T-helper 2 cell treated with Interferon-gamma antibody and Interleukin-4, amounts not matched to agents 5 μg/mL and 100 μg/mL, for 36 hours (primary cell): ENCODE data around the gene EXOSC6.
"Not testable (repeated sequence)": the region's sequence is repeated elsewhere in the genome, so short reads cannot be mapped to it uniquely, and the experiment has no call there.

Experiments used
- DNase-seq: peaks from one replicate; pipeline ENCODE4 v3.0.0; 2021; ENCODE audit warnings: low spot score
- H3K27ac Mint-ChIP-seq: one replicate; pipeline ENCODE4 v1.8.0; 2021; ENCODE audit warnings: mild to moderate bottlenecking, mixed read lengths
- H3K27me3 Mint-ChIP-seq: one replicate; pipeline ENCODE4 v1.8.0; 2021; ENCODE audit warnings: low read depth, mixed read lengths
- H3K36me3 Mint-ChIP-seq: one replicate; pipeline ENCODE4 v1.8.0; 2021; ENCODE audit warnings: low read depth, mixed read lengths
- H3K4me1 Mint-ChIP-seq: one replicate; pipeline ENCODE4 v1.8.0; 2021; ENCODE audit warnings: low read depth, mixed read lengths
- H3K4me3 Mint-ChIP-seq: one replicate; pipeline ENCODE4 v1.8.0; 2022; ENCODE audit warnings: mild to moderate bottlenecking, moderate library complexity, mixed read lengths
- H3K9me3 Mint-ChIP-seq: one replicate; pipeline ENCODE4 v1.8.0; 2021; ENCODE audit warnings: mixed read lengths

EXOSC6 gene

GRCh38 chr16:70251629-70252354, at the start of gene EXOSC6:
EXOSC6 (minus strand) TSS chr16:70251940; CDS start chr16:70251900, 40 bp downstream.
- Mint-ChIP-seq H3K4me1 (peaks cover 12% of the 10 kb centered on the region), H3K36me3 (peaks cover 37% of the 10 kb centered on the region), H3K9me3 (no peaks in the 10 kb centered on the region), H3K4me3 (peak within 1 kb of the TSS; percentile 90), H3K27ac (peak within 1 kb of the TSS; percentile 95), H3K27me3 (no peaks in the 10 kb centered on the region)
- peak; percentile 93 for DNase-seq

- Mint-ChIP-seq H3K27me3 (no peaks in the 10 kb centered on the region), H3K9me3 (peaks cover 14% of the 10 kb centered on the region), H3K4me3 (peak overlapping the region; percentile 0), H3K4me1 (peaks cover 35% of the 10 kb centered on the region), H3K36me3 (peaks cover 34% of the 10 kb centered on the region), H3K27ac (no peak overlapping the region)
- DNase-seq, result no peak
Measured at GRCh38 chr16:70301121-70301520, 49.4 kb upstream of the EXOSC6 start.

- peak within 1 kb of the TSS; percentile 95 for H3K27ac Mint-ChIP-seq
- peaks cover 30% of the 10 kb centered on the region for H3K4me1 Mint-ChIP-seq
- peaks cover 14% of the 10 kb centered on the region for H3K9me3 Mint-ChIP-seq
- peak; percentile 72 for DNase-seq
- peak within 1 kb of the TSS; percentile 94 for H3K4me3 Mint-ChIP-seq
- H3K27me3 Mint-ChIP-seq, result no peaks in the 10 kb centered on the region
- H3K36me3 Mint-ChIP-seq, result peaks cover 30% of the 10 kb centered on the region
Measured at GRCh38 chr16:70298988-70299938, 47.5 kb upstream of the EXOSC6 start, which contains the start of gene DDX19B. DDX19B (plus strand) TSS chr16:70299186; CDS start chr16:70299298, 112 bp downstream.

- H3K9me3 Mint-ChIP-seq, result peaks cover under 1% of the 10 kb centered on the region
- H3K27me3 Mint-ChIP-seq, result no peaks in the 10 kb centered on the region
- no peak for DNase-seq
- H3K4me3 Mint-ChIP-seq, result no peak overlapping the region
- H3K4me1 Mint-ChIP-seq, result peaks cover 21% of the 10 kb centered on the region
- peaks cover 7% of the 10 kb centered on the region for H3K36me3 Mint-ChIP-seq
- H3K27ac Mint-ChIP-seq, result no peak overlapping the region
Measured at GRCh38 chr16:70295634-70296033, 43.9 kb upstream of the EXOSC6 start.

- Mint-ChIP-seq H3K27ac (no peak overlapping the region), H3K4me3 (no peak overlapping the region), H3K36me3 (peaks cover 2% of the 10 kb centered on the region)
Measured at GRCh38 chr16:70294385-70295025, 42.8 kb upstream of the EXOSC6 start.

GRCh38 chr16:70292148-70292547, 40.4 kb upstream of the EXOSC6 start:
- H3K27me3 Mint-ChIP-seq, H3K9me3 Mint-ChIP-seq, DNase-seq, H3K27ac Mint-ChIP-seq, H3K36me3 Mint-ChIP-seq, H3K4me3 Mint-ChIP-seq: not testable (repeated sequence)
- H3K4me1 Mint-ChIP-seq, result peaks cover 15% of the 10 kb centered on the region

More at GRCh38 chr16:70294385-70295025, 42.8 kb upstream of the EXOSC6 start:
- Mint-ChIP-seq H3K9me3 (no peaks in the 10 kb centered on the region), H3K27me3 (no peaks in the 10 kb centered on the region), H3K4me1 (peaks cover 18% of the 10 kb centered on the region)
- no peak for DNase-seq

GRCh38 chr16:70290949-70291519, 39.3 kb upstream of the EXOSC6 start:
- no peak for DNase-seq
- H3K36me3 Mint-ChIP-seq, result peaks cover 9% of the 10 kb centered on the region
- no peaks in the 10 kb centered on the region for H3K27me3 Mint-ChIP-seq
- peaks cover 15% of the 10 kb centered on the region for H3K4me1 Mint-ChIP-seq
- H3K27ac Mint-ChIP-seq, result no peak overlapping the region
- H3K4me3 Mint-ChIP-seq, result no peak overlapping the region
- no peaks in the 10 kb centered on the region for H3K9me3 Mint-ChIP-seq

- Mint-ChIP-seq H3K27ac (peak within 1 kb of the TSS; percentile 100), H3K9me3 (no peaks in the 10 kb centered on the region), H3K4me3 (peak within 1 kb of the TSS; percentile 100), H3K36me3 (peaks cover 19% of the 10 kb centered on the region), H3K4me1 (peaks cover 22% of the 10 kb centered on the region), H3K27me3 (no peaks in the 10 kb centered on the region)
- DNase-seq, result peak; percentile 96
Measured at GRCh38 chr16:70289229-70290094, 37.7 kb upstream of the EXOSC6 start, which contains the start of gene AARS1. AARS1 (minus strand) TSS chr16:70289506; CDS start chr16:70282763, 6,743 bp downstream.

- peaks cover 30% of the 10 kb centered on the region for H3K36me3 Mint-ChIP-seq
- peaks cover 30% of the 10 kb centered on the region for H3K4me1 Mint-ChIP-seq
- not testable (repeated sequence) for DNase-seq
Measured at GRCh38 chr16:70287304-70287971, 35.7 kb upstream of the EXOSC6 start.

GRCh38 chr16:70276392-70276791, 24.7 kb upstream of the EXOSC6 start:
- Mint-ChIP-seq H3K27ac (no peak overlapping the region), H3K9me3 (no peaks in the 10 kb centered on the region), H3K4me3 (no peak overlapping the region), H3K27me3 (no peaks in the 10 kb centered on the region), H3K4me1 (peaks cover 1% of the 10 kb centered on the region), H3K36me3 (peaks cover 53% of the 10 kb centered on the region)
- DNase-seq, result no peak

More at GRCh38 chr16:70287304-70287971, 35.7 kb upstream of the EXOSC6 start:
- Mint-ChIP-seq H3K4me3 (peak overlapping the region; percentile 100), H3K27ac (peak overlapping the region; percentile 100)
- H3K27me3 Mint-ChIP-seq, H3K9me3 Mint-ChIP-seq: not testable (repeated sequence)

- Mint-ChIP-seq H3K4me1 (peaks cover 1% of the 10 kb centered on the region), H3K27me3 (no peaks in the 10 kb centered on the region), H3K36me3 (peaks cover 62% of the 10 kb centered on the region), H3K27ac (no peak overlapping the region), H3K9me3 (no peaks in the 10 kb centered on the region), H3K4me3 (no peak overlapping the region)
- DNase-seq, result no peak
Measured at GRCh38 chr16:70271696-70272095, 20.0 kb upstream of the EXOSC6 start.

GRCh38 chr16:70270176-70270575, 18.4 kb upstream of the EXOSC6 start:
- Mint-ChIP-seq H3K27ac (no peak overlapping the region), H3K4me3 (no peak overlapping the region), H3K9me3 (no peaks in the 10 kb centered on the region), H3K4me1 (peaks cover 1% of the 10 kb centered on the region), H3K36me3 (peaks cover 65% of the 10 kb centered on the region), H3K27me3 (no peaks in the 10 kb centered on the region)
- DNase-seq, result no peak
